Kidney epithelial cell (primary cell): ENCODE measurements around the gene EIF4E2. TPM values are rescaled to one million over a fixed set of nuclear protein-coding genes. Genes with fewer than 3 reads are reported as not detected.

ENCODE experiments used
- DNase-seq: peaks from one replicate; pipeline ENCODE4 v3.0.0-alpha.2; 2010; ENCODE audit warnings: low read depth
- H3K27me3 ChIP-seq: 2 replicates; pipeline ENCODE4 v1.6.0; 2011; ENCODE audit warnings: low read length; ENCODE audit not compliant: control insufficient read depth, insufficient read depth
- H3K36me3 ChIP-seq: 2 replicates; pipeline ENCODE4 v1.5.1; 2011; ENCODE audit warnings: low read length; ENCODE audit not compliant: control insufficient read depth, insufficient read depth
- H3K4me3 ChIP-seq: 2 replicates; pipeline ENCODE4 v1.5.1; 2011; ENCODE audit warnings: low read depth, mild to moderate bottlenecking, control low read depth, low read length
- CTCF ChIP-seq: IDR thresholded peaks from 2 replicates; pipeline ENCODE4 v1.5.1; 2011; ENCODE audit warnings: mild to moderate bottlenecking, moderate library complexity, low read length, control low read depth, inconsistent platforms; ENCODE audit not compliant: insufficient read depth, poor library complexity, severe bottlenecking
- total RNA-seq: library from RNA; depleted of rRNA; stranded (reverse); fragments of >200 nt; gene quantifications from 2 replicates; pipeline ENCODE4 v1.2.3, GENCODE V29; 2015

The EIF4E2 gene
- total RNA-seq, 1 donor from 2014 or later, result 66.9 TPM

- no peak for TF ChIP-seq CTCF
Measured at GRCh38 chr2:232578626-232579025, 28.1 kb downstream of the EIF4E2 start.

GRCh38 chr2:232580648-232580981, 30.1 kb downstream of the EIF4E2 start:
- H3K27me3 ChIP-seq, result no peaks in the 10 kb centered on the region
- TF ChIP-seq CTCF, result no peak
- DNase-seq, result no peak
- H3K36me3 ChIP-seq, result no peaks in the 10 kb centered on the region
- H3K4me3 ChIP-seq, result no peak overlapping the region

More at GRCh38 chr2:232578626-232579025, 28.1 kb downstream of the EIF4E2 start:
- Histone ChIP-seq H3K4me3 (no peak overlapping the region), H3K27me3 (no peaks in the 10 kb centered on the region), H3K36me3 (no peaks in the 10 kb centered on the region)
- no peak for DNase-seq

- Histone ChIP-seq H3K36me3 (no peaks in the 10 kb centered on the region), H3K27me3 (no peaks in the 10 kb centered on the region), H3K4me3 (no peak overlapping the region)
- no peak for TF ChIP-seq CTCF
- no peak for DNase-seq
Measured at GRCh38 chr2:232581725-232582124, 31.2 kb downstream of the EIF4E2 start.

DNA sequence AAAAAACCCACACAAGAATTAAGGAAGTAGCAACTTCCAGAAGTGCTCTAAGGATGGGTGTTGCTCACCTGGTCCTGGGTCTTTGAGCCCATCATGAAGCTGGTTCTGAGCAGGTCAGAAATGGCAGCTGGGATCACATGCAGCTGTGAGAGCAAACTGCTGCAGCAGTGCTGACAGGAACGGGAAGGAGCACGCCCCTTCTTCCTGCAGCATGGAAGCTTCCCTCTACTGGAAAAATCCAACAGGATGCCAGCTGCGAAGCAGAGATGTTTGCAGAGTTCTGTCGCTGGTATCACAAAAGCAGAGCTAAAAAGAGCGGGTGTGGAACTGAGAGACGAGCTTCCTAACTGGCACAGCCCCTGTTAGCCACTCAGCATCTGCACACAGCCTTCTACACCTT, 33.7 kb downstream of the EIF4E2 start:
- no peaks in the 10 kb centered on the region for H3K27me3 ChIP-seq
- H3K36me3 ChIP-seq, result no peaks in the 10 kb centered on the region
- H3K4me3 ChIP-seq, result no peak overlapping the region
- TF ChIP-seq CTCF, result no peak
- DNase-seq, result no peak

DNA sequence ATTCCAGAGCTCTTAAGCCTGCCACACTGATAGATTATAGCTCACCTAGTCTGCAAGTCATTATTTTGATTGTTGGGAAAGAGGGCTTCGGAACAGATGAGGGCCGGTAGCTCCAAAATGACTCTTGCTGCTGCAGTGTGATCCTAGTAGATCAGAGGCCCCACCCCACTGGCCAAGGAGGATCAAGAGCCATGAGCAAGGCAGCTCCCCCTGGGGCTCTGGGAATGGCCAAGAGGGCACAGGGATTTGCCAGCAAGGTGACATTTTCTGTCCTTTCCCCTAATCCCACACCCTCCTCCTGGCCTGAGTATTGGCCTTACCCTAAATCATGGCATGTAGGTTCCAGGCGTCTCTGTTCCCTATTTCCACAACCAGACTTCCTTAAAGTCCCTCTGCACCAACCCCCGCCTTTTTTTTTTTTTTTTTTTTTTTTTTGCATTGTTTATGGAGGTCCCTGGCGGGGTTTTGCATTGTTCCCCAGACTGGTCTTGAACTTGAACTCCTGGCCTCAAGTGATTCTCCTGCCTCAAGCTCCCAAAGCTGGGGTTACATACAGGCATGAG, 36.5 kb downstream of the EIF4E2 start:
- Histone ChIP-seq H3K4me3 (no peak overlapping the region), H3K36me3 (no peaks in the 10 kb centered on the region), H3K27me3 (no peaks in the 10 kb centered on the region)
- TF ChIP-seq CTCF, result no peak
- no peak for DNase-seq

- DNase-seq, result no peak
- H3K4me3 ChIP-seq, result no peak overlapping the region
- TF ChIP-seq CTCF, result no peak
Measured at GRCh38 chr2:232587512-232587911, 37.0 kb downstream of the EIF4E2 start.

More at GRCh38 chr2:232587512-232587911, 37.0 kb downstream of the EIF4E2 start:
- H3K36me3 ChIP-seq, result no peaks in the 10 kb centered on the region
- no peaks in the 10 kb centered on the region for H3K27me3 ChIP-seq
